IPS DF 6.9 (cell line): ENCODE data around the gene AGBL4.

Experiments used
- DNase-seq: peaks from one replicate; pipeline ENCODE4 v3.0.0-alpha.2; 2013; ENCODE audit warnings: low read depth, low spot score
- H3K27ac ChIP-seq: one replicate; pipeline ENCODE4 v1.5.1; 2013; ENCODE audit warnings: low read length, control low read depth
- H3K27me3 ChIP-seq: 2 replicates; pipeline ENCODE4 v1.6.1; 2013; ENCODE audit warnings: mild to moderate bottlenecking, low read length; ENCODE audit not compliant: control insufficient read depth, insufficient read depth
- H3K36me3 ChIP-seq: 2 replicates; pipeline ENCODE4 v1.6.1; 2013; ENCODE audit warnings: low read length; ENCODE audit not compliant: control insufficient read depth, insufficient read depth
- H3K4me1 ChIP-seq: 2 replicates; pipeline ENCODE4 v1.6.1; 2013; ENCODE audit warnings: low read length; ENCODE audit not compliant: control insufficient read depth, insufficient read depth
- H3K4me3 ChIP-seq: 2 replicates; pipeline ENCODE4 v1.5.1; 2013; ENCODE audit warnings: mild to moderate bottlenecking, low read length
- H3K9me3 ChIP-seq: 2 replicates; pipeline ENCODE4 v1.6.1; 2013; ENCODE audit warnings: low read length, inconsistent platforms; ENCODE audit not compliant: control insufficient read depth, insufficient read depth
- WGBS: extraction: QIAGEN DNeasy Blood & Tissue Kit; methylation state at CpG from one replicate; pipeline ENCODE4 v1.1.7; 2013; ENCODE audit warnings: mixed read lengths, missing lambda C conversion rate; ENCODE audit not compliant: insufficient read length, insufficient coverage; 5-methylcytosine and 5-hydroxymethylcytosine counted together

The AGBL4 gene

GRCh38 chr1:48665708-48666407 lies 1357.9 kb downstream of the AGBL4 start:
- Histone ChIP-seq H3K4me1 (peaks cover 5% of the 10 kb centered on the region; the same call in 1 of the 2 replicates), H3K9me3 (no peaks in the 10 kb centered on the region), H3K36me3 (no peaks in the 10 kb centered on the region), H3K27ac (no peak overlapping the region), H3K4me3 (no peak overlapping the region), H3K27me3 (no peaks in the 10 kb centered on the region)
- DNase-seq, result no peak
- WGBS, result no CpG with 5 or more reads among the region's 6 CpGs

DNA sequence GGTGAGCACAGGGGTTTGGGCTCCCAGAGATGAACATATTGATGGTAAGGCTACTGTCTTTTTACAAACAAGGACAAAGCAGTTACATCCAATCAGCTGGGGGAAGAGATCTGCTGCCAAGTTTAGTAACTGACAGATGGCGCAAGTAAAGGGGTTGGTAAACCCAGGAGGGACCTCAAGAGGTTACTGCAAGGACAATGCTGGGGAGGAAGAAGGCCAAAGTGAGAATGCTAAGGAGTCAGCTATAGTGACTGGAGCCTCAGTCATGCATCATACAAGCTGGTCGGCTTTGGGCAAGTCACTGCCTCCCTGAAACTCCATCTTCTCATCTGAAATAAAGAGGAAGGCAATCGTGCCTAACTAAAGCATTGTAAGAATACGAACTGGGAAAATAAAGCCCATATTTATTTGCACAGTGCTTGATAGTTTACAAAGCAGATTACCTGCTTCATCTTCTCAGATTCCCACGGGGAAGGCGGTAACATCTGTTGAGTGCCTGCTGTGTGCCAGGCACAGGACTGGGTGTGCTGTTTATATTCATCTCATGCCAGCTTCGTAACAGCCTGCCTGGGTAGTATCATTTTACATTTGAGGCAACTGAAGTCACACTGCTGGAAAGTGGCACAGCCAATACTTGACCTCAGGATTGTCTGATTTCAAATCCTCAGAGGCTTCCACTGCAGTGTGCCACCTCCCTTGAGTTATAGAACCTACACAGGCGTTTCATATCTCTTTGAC lies 1361.9 kb downstream of the AGBL4 start:
- WGBS, result no CpG with 5 or more reads among the region's 8 CpGs
- Histone ChIP-seq H3K27ac (no peak overlapping the region), H3K36me3 (no peaks in the 10 kb centered on the region), H3K9me3 (no peaks in the 10 kb centered on the region), H3K4me3 (no peak overlapping the region), H3K27me3 (no peaks in the 10 kb centered on the region), H3K4me1 (no peaks in the 10 kb centered on the region)
- no peak for DNase-seq

DNA sequence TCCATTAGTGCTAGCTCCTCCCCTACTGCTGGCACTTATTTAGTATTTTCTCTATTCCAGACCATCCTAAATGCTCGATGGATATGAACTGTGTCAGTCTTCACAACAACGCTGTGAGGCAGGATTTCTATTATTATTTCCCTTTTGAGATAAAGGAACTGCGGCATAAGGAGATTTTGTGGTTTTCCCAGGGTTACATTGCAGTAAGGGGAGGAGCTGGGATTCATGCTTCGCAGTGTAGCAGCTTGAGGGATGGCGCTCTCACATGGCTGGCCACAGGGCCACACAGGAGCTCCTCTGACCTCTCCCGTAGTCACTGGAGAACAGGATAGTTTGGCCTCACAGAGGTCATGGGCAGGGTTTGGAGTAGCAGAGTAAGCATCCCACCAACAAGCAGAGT lies 1364.0 kb downstream of the AGBL4 start:
- H3K27me3 ChIP-seq, result no peaks in the 10 kb centered on the region
- no peak for DNase-seq
- no peaks in the 10 kb centered on the region for H3K36me3 ChIP-seq
- H3K27ac ChIP-seq, result no peak overlapping the region
- H3K4me3 ChIP-seq, result no peak overlapping the region
- H3K9me3 ChIP-seq, result no peaks in the 10 kb centered on the region
- no CpG with 5 or more reads among the region's 6 CpGs for WGBS
- no peaks in the 10 kb centered on the region for H3K4me1 ChIP-seq

DNA sequence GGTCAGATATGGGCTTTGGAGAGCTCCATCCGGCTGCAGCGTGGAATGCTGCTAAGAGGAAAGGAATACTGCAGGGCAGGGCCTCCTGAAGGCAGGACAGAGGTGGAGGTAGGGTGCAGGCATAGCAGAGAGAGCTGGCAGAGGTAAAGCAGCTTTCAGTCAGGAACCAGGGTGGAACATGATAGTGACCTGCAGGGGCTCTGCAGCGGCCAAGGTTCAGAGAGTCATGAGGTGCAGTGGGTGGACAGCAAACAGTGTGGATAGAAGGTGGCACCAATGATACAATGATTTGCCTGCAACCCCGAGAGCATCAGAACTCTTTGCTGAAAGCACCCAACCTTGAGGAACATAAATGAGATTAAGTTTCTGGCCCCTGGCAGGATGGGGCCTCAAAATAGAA lies 1366.3 kb downstream of the AGBL4 start:
- no peak overlapping the region for H3K27ac ChIP-seq
- no peaks in the 10 kb centered on the region for H3K4me1 ChIP-seq
- H3K27me3 ChIP-seq, result no peaks in the 10 kb centered on the region
- WGBS, result no CpG with 5 or more reads among the region's 4 CpGs
- H3K4me3 ChIP-seq, result no peak overlapping the region
- H3K9me3 ChIP-seq, result no peaks in the 10 kb centered on the region
- DNase-seq, result no peak
- no peaks in the 10 kb centered on the region for H3K36me3 ChIP-seq

GRCh38 chr1:48654606-48655210 lies 1369.0 kb downstream of the AGBL4 start:
- DNase-seq, result no peak
- WGBS, result no CpG with 5 or more reads among the region's 8 CpGs
- H3K27me3 ChIP-seq, result no peaks in the 10 kb centered on the region

GRCh38 chr1:48652334-48652733 lies 1371.4 kb downstream of the AGBL4 start:
- Histone ChIP-seq H3K36me3 (no peaks in the 10 kb centered on the region), H3K4me3 (no peak overlapping the region), H3K9me3 (no peaks in the 10 kb centered on the region), H3K27me3 (no peaks in the 10 kb centered on the region), H3K4me1 (no peaks in the 10 kb centered on the region), H3K27ac (no peak overlapping the region)
- no peak for DNase-seq
- no CpG with 5 or more reads among the region's 6 CpGs for WGBS

More at GRCh38 chr1:48654606-48655210, 1369.0 kb downstream of the AGBL4 start:
- H3K4me1 ChIP-seq, result no peaks in the 10 kb centered on the region
- H3K36me3 ChIP-seq, result no peaks in the 10 kb centered on the region
- H3K27ac ChIP-seq, result no peak overlapping the region
- H3K4me3 ChIP-seq, result no peak overlapping the region
- H3K9me3 ChIP-seq, result no peaks in the 10 kb centered on the region

DNA sequence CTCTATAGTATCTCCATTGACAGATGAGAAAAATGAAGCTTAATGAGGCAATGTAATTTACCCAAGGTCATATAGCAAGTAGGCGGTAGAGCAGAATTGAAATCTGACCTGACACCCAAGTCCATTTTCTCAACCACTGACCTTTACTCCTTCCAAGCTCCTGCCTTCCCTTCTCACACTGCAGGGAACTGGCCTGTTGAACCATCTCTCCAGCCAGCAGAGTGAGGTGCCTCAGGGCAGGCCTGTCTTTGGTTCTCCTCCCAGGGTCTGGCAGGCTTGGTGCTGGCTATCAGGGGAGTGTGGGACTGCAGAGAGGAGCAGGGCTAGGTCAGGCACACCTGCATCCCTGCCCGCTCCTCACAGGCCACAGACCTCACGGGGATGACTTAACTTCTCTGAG lies 1373.9 kb downstream of the AGBL4 start:
- Histone ChIP-seq H3K36me3 (no peaks in the 10 kb centered on the region), H3K27ac (no peak overlapping the region), H3K4me3 (no peak overlapping the region), H3K4me1 (peaks cover 3% of the 10 kb centered on the region; the same call in 1 of the 2 replicates), H3K27me3 (no peaks in the 10 kb centered on the region), H3K9me3 (no peaks in the 10 kb centered on the region)
- DNase-seq, result no peak
- no CpG with 5 or more reads among the region's 3 CpGs for WGBS

DNA sequence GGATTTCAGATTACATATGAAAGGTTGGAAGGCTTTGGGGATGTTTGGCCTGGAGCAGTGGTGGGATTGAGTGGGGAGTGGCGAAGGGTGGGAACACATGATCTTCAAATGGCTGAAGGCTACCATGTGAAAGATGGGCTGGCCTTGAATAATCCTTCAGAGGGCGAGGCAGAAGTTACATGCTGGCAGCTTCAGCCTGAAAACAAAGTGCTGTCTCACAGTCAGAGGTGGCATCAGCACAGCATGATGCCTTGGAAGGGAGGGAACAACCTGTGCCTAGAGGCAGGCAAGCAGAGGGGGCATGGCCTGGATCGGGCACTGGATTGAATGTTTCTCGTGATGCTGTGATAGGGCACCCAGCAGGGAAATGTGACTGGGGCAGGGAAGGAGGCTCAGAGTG lies 1377.9 kb downstream of the AGBL4 start:
- no peaks in the 10 kb centered on the region for H3K9me3 ChIP-seq
- WGBS, result no CpG with 5 or more reads among the region's 4 CpGs
- no peak overlapping the region for H3K4me3 ChIP-seq
- DNase-seq, result no peak
- no peaks in the 10 kb centered on the region for H3K27me3 ChIP-seq
- H3K4me1 ChIP-seq, result peaks cover 3% of the 10 kb centered on the region; the same call in 1 of the 2 replicates
- H3K27ac ChIP-seq, result no peak overlapping the region
- no peaks in the 10 kb centered on the region for H3K36me3 ChIP-seq

DNA sequence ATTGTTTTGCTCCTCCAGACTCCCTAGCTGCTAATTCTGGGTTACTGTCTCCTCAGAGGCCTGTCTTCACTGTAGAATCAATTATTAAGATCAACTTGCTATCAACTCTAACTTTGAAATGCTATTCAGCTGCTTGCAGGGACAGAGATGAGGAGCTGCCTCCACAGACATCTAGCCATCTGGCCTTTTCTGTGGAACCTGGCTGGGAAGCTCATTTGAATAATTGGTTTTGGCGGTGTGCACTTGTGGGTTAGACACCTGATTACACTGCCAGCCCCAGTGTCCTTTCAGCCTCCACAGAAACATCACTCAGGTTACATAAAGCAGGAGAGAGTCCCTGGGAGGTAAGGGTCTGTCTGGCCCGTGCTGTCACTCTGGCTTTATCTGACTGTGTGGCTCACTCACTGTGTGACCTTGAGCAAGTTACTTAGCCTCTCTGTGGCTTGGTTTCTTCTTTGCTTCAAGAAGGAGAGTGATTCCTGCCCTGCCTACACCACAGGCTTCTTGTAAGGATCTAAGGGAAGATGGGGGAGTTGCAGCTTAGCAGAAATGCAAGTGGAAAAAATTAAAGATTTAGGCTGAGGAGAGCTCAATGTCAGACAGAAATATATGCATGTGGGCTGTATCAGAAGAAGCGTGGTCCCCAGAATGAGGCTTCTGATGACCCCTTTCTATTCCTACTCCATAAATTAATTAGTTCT lies 1378.7 kb downstream of the AGBL4 start:
- no peaks in the 10 kb centered on the region for H3K9me3 ChIP-seq
- H3K36me3 ChIP-seq, result no peaks in the 10 kb centered on the region
- H3K27me3 ChIP-seq, result no peaks in the 10 kb centered on the region
- H3K27ac ChIP-seq, result no peak overlapping the region
- no peak for DNase-seq
- no CpG with 5 or more reads among the region's 3 CpGs for WGBS
- peaks cover 3% of the 10 kb centered on the region; the same call in 1 of the 2 replicates for H3K4me1 ChIP-seq
- no peak overlapping the region for H3K4me3 ChIP-seq

GRCh38 chr1:48644190-48644900 lies 1379.4 kb downstream of the AGBL4 start:
- no peaks in the 10 kb centered on the region for H3K9me3 ChIP-seq
- no peak overlapping the region for H3K27ac ChIP-seq
- H3K27me3 ChIP-seq, result no peaks in the 10 kb centered on the region
- H3K4me1 ChIP-seq, result peaks cover 3% of the 10 kb centered on the region; the same call in 1 of the 2 replicates
- WGBS, result no CpG with 5 or more reads among the region's 7 CpGs
- no peaks in the 10 kb centered on the region for H3K36me3 ChIP-seq
- no peak overlapping the region for H3K4me3 ChIP-seq
- no peak for DNase-seq
